GM10266 (cell line): ENCODE data around the gene PCNT.
"Not testable (repeated sequence)": the region's sequence is repeated elsewhere in the genome, so short reads cannot be mapped to it uniquely, and the experiment has no call there.

Experiments used
- DNase-seq: peaks from one replicate; pipeline ENCODE4 v3.0.0; 2012; ENCODE audit errors: extremely low spot score
- CTCF ChIP-seq: IDR thresholded peaks from 2 replicates; pipeline ENCODE4 v1.5.1; 2012; ENCODE audit warnings: mild to moderate bottlenecking, low read depth; ENCODE audit not compliant: control insufficient read depth, insufficient read depth; ENCODE audit errors: missing control alignments

Gene PCNT

GRCh38 chr21:46371204-46372013 lies 47.5 kb downstream of the PCNT start:
- DNase-seq: no peak
- no peak for TF ChIP-seq CTCF

GRCh38 chr21:46372014-46372485 lies 48.1 kb downstream of the PCNT start:
- TF ChIP-seq CTCF: no peak
- DNase-seq: no peak

GRCh38 chr21:46372947-46373346 lies 49.0 kb downstream of the PCNT start:
- not testable (repeated sequence) for DNase-seq

- TF ChIP-seq CTCF: no peak
- no peak for DNase-seq
Measured at GRCh38 chr21:46374761-46375389, 50.9 kb downstream of the PCNT start.

- DNase-seq: no peak
- no peak for TF ChIP-seq CTCF
Measured at GRCh38 chr21:46375560-46376230, 51.7 kb downstream of the PCNT start.

- DNase-seq: no peak
- no peak for TF ChIP-seq CTCF
Measured at GRCh38 chr21:46376231-46376628, 52.3 kb downstream of the PCNT start.

- no peak for TF ChIP-seq CTCF
Measured at GRCh38 chr21:46376856-46377453, 53.0 kb downstream of the PCNT start.

More at GRCh38 chr21:46376856-46377453, 53.0 kb downstream of the PCNT start:
- no peak for DNase-seq
